ENCODE measurements around the gene DDX1. TPM values are rescaled to one million over a fixed set of nuclear protein-coding genes. Genes with fewer than 3 reads are reported as not detected.

DDX1 gene
- polyA plus RNA-seq, 3 donors: 14.1 to 35.4 (median 30.1) TPM

GRCh38 chr2:15669375-15669910 lies 77.8 kb downstream of the DDX1 start:
- TF ChIP-seq, protein P1, sequence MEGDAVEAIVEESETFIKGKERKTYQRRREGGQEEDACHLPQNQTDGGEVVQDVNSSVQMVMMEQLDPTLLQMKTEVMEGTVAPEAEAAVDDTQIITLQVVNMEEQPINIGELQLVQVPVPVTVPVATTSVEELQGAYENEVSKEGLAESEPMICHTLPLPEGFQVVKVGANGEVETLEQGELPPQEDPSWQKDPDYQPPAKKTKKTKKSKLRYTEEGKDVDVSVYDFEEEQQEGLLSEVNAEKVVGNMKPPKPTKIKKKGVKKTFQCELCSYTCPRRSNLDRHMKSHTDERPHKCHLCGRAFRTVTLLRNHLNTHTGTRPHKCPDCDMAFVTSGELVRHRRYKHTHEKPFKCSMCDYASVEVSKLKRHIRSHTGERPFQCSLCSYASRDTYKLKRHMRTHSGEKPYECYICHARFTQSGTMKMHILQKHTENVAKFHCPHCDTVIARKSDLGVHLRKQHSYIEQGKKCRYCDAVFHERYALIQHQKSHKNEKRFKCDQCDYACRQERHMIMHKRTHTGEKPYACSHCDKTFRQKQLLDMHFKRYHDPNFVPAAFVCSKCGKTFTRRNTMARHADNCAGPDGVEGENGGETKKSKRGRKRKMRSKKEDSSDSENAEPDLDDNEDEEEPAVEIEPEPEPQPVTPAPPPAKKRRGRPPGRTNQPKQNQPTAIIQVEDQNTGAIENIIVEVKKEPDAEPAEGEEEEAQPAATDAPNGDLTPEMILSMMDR (IDR thresholded peaks at IDR 0.05): no peak
- H3K36me3 Mint-ChIP-seq: no peaks in the 10 kb centered on the region
- no peak overlapping the region for H3K4me3 Mint-ChIP-seq
- Histone ChIP-seq H3K27ac (ENCODE audit: low read depth in 1 of 2, low read length in 2 of 2) (no peak overlapping the region), H3K4me1 (ENCODE audit: control insufficient read depth in 1 of 2, insufficient read depth in 2 of 2, low read length in 2 of 2) (no peaks in the 10 kb centered on the region), H2AFZ (ENCODE audit: insufficient read depth, low read depth, low read length, poor library complexity, severe bottlenecking) (no peak overlapping the region), H3K4me2 (replicated peaks; ENCODE audit: extremely low read depth, low read length, poor library complexity, severe bottlenecking) (no peak overlapping the region), H3K9ac (ENCODE audit: insufficient read depth, low read length, poor library complexity, severe bottlenecking) (no peak overlapping the region), H3K79me2 (ENCODE audit: insufficient read depth, low read length) (no peaks in the 10 kb centered on the region), H4K20me1 (ENCODE audit: insufficient read depth, low read length) (no peaks in the 10 kb centered on the region), H3K36me3 (replicated peaks in 1 of 2; ENCODE audit: control insufficient read depth in 1 of 2, insufficient read depth in 2 of 2, low read length in 2 of 2) (no peaks in the 10 kb centered on the region), H3K27me3 (ENCODE audit: control insufficient read depth in 2 of 2, insufficient read depth in 2 of 2, low read length in 2 of 2) (no peaks in the 10 kb centered on the region), H3K4me3 (replicated peaks in 1 of 3; ENCODE audit: low read depth in 2 of 3, low read length in 3 of 3) (no peak overlapping the region), H3K9me3 (replicated peaks in 1 of 2; ENCODE audit: control insufficient read depth in 1 of 2, insufficient read depth in 1 of 2, low read length in 2 of 2) (no peaks in the 10 kb centered on the region)
- H3K27ac Mint-ChIP-seq: no peak overlapping the region
- H3K27me3 Mint-ChIP-seq (ENCODE audit: low read depth in 3 of 3): peaks cover 1 to 5% (median 2%) of the 10 kb centered on the region in 3 donors
- intact Hi-C loops (cut with micrococcal nuclease): no loop called here
- WGBS (ENCODE audit: insufficient coverage): 100% methylated on average over 2 of the region's 6 CpGs
- peaks cover 0 to 6% (median 0%) of the 10 kb centered on the region in 7 donors for H3K9me3 Mint-ChIP-seq
- H3K4me1 Mint-ChIP-seq: no peaks in the 10 kb centered on the region
- DNase-seq: no peak

- Mint-ChIP-seq H3K27ac (no peak overlapping the region), H3K4me3 (no peak overlapping the region), H3K9me3 (peaks cover 0 to 2% (median 0%) of the 10 kb centered on the region in 7 donors), H3K4me1 (no peaks in the 10 kb centered on the region), H3K36me3 (no peaks in the 10 kb centered on the region), H3K27me3 (ENCODE audit: low read depth in 3 of 3) (peaks cover 0 to 7% (median 2%) of the 10 kb centered on the region in 3 donors)
- Histone ChIP-seq H3K36me3 (replicated peaks in 1 of 2; ENCODE audit: control insufficient read depth in 1 of 2, insufficient read depth in 2 of 2, low read length in 2 of 2) (no peaks in the 10 kb centered on the region), H3K9me3 (replicated peaks in 1 of 2; ENCODE audit: control insufficient read depth in 1 of 2, insufficient read depth in 1 of 2, low read length in 2 of 2) (no peaks in the 10 kb centered on the region), H3K79me2 (ENCODE audit: insufficient read depth, low read length) (no peaks in the 10 kb centered on the region), H3K27ac (ENCODE audit: low read depth in 1 of 2, low read length in 2 of 2) (no peak overlapping the region), H3K9ac (ENCODE audit: insufficient read depth, low read length, poor library complexity, severe bottlenecking) (no peak overlapping the region), H3K27me3 (ENCODE audit: control insufficient read depth in 2 of 2, insufficient read depth in 2 of 2, low read length in 2 of 2) (no peaks in the 10 kb centered on the region), H4K20me1 (ENCODE audit: insufficient read depth, low read length) (no peaks in the 10 kb centered on the region), H3K4me1 (ENCODE audit: control insufficient read depth in 1 of 2, insufficient read depth in 2 of 2, low read length in 2 of 2) (no peaks in the 10 kb centered on the region), H3K4me2 (replicated peaks; ENCODE audit: extremely low read depth, low read length, poor library complexity, severe bottlenecking) (no peak overlapping the region), H3K4me3 (replicated peaks in 1 of 3; ENCODE audit: low read depth in 2 of 3, low read length in 3 of 3) (no peak overlapping the region), H2AFZ (ENCODE audit: insufficient read depth, low read depth, low read length, poor library complexity, severe bottlenecking) (no peak overlapping the region)
- intact Hi-C loops (cut with micrococcal nuclease): no loop called here
- no CpG with 5 or more reads among the region's 1 CpG for WGBS (ENCODE audit: insufficient coverage)
- TF ChIP-seq, protein P1 (IDR thresholded peaks at IDR 0.05): no peak
- no peak for DNase-seq
These were observed 78.8 kb downstream of the DDX1 start for GRCh38 chr2:15670469-15670868.
